ENCODE measurements around the gene FXR2. TPM values are rescaled to one million over a fixed set of nuclear protein-coding genes. Genes with fewer than 3 reads are reported as not detected.
"Not testable (repeated sequence)": the region's sequence is repeated elsewhere in the genome, so short reads cannot be mapped to it uniquely, and the experiment has no call there.

The FXR2 gene
- polyA plus RNA-seq, 1 donor (not counting 4 experiments of a cell fraction or from before 2014, with no cell fraction given), result 30.6 TPM

DNA sequence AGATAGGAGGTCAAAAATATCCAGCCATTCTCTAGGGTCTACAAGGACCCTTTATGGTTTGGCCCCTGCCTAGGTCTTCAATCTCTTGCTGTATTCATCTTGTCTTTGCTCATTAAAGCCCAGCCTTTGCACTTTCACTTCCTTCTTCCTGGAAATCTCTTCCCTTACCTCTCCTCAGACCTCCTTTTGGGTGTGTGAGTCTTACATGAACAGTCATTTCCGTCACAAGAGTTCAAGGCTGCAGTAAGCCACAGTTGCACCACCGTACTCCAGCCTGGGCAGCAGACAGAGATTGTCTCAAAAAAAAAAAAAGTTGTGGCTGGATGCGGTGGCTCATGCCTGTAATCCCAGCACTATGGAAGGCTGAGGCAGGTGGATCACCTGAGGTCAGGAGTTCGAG lies 30.1 kb upstream of the FXR2 start:
- no peak for DNase-seq (ENCODE audit: low read depth, low spot score)
- Histone ChIP-seq H2AFZ (ENCODE audit: control insufficient read depth, low read length) (no peak overlapping the region), H3K9me1 (ENCODE audit: control insufficient read depth, extremely low read depth, insufficient read depth, low read length) (no peaks in the 10 kb centered on the region), H3K9ac (ENCODE audit: control insufficient read depth, extremely low read depth, insufficient read depth, low read length) (no peak overlapping the region), H3K79me2 (ENCODE audit: control insufficient read depth, insufficient read depth, low read length) (no peaks in the 10 kb centered on the region), H3K4me3 (ENCODE audit: control insufficient read depth in 2 of 3, extremely low read depth in 1 of 3, insufficient read depth in 2 of 3, low read depth in 1 of 3, low read length in 3 of 3) (no peak overlapping the region), H3K27me3 (ENCODE audit: control insufficient read depth, extremely low read depth, insufficient read depth, low read length) (peaks cover under 1% of the 10 kb centered on the region), H4K20me1 (ENCODE audit: control insufficient read depth, extremely low read depth, insufficient read depth, low read length) (no peaks in the 10 kb centered on the region), H3K4me1 (ENCODE audit: control insufficient read depth, extremely low read depth, insufficient read depth, low read length) (no peaks in the 10 kb centered on the region), H3K9me3 (ENCODE audit: control insufficient read depth, low read depth, low read length) (no peaks in the 10 kb centered on the region), H3K27ac (ENCODE audit: control insufficient read depth, insufficient read depth, low read length) (no peak overlapping the region), H3K36me3 (ENCODE audit: control insufficient read depth in 2 of 2, extremely low read depth in 1 of 2, insufficient read depth in 2 of 2, low read length in 2 of 2) (no peaks in the 10 kb centered on the region), H3K4me2 (ENCODE audit: control insufficient read depth, extremely low read depth, insufficient read depth, low read depth, low read length) (no peak overlapping the region)
- dilution Hi-C loops (cut with MboI; ENCODE audit: extremely low pct_ligation_motif_present, low sequenced_read_pairs), result no loop called here
- no peak for TF ChIP-seq EZH2 (IDR thresholded peaks at IDR 0.05; ENCODE audit: low read length)
- TF ChIP-seq, protein P1, sequence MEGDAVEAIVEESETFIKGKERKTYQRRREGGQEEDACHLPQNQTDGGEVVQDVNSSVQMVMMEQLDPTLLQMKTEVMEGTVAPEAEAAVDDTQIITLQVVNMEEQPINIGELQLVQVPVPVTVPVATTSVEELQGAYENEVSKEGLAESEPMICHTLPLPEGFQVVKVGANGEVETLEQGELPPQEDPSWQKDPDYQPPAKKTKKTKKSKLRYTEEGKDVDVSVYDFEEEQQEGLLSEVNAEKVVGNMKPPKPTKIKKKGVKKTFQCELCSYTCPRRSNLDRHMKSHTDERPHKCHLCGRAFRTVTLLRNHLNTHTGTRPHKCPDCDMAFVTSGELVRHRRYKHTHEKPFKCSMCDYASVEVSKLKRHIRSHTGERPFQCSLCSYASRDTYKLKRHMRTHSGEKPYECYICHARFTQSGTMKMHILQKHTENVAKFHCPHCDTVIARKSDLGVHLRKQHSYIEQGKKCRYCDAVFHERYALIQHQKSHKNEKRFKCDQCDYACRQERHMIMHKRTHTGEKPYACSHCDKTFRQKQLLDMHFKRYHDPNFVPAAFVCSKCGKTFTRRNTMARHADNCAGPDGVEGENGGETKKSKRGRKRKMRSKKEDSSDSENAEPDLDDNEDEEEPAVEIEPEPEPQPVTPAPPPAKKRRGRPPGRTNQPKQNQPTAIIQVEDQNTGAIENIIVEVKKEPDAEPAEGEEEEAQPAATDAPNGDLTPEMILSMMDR (optimal IDR thresholded peaks at IDR 0.05 in 1 of 3, IDR thresholded peaks at IDR 0.05 in 1 of 3, conservative IDR thresholded peaks at IDR 0.05 in 1 of 3; ENCODE audit: extremely low read depth in 1 of 3, insufficient read depth in 2 of 3, low read length in 3 of 3), result no peak
- no peak for FAIRE-seq

DNA sequence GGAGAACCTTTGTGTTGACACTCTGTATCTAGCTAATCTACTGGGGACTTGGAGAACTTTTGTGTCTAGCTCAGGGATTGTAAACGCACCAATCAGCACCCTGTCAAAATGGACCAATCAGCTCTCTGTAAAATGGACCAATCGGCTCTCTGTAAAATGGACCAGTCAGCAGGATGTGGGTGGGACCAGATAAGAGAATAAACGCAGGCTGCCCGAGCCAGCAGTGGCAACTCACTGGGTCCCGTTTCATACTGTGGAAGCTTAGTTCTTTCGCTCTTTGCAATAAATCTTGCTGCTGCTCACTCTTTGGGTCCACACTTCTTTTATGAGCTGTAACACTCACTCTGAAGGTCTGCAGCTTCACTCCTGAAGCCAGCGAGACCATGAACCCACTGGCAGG lies 26.9 kb upstream of the FXR2 start:
- FAIRE-seq; H3K79me2 ChIP-seq (ENCODE audit: control insufficient read depth, insufficient read depth, low read length); H3K4me2 ChIP-seq (ENCODE audit: control insufficient read depth, extremely low read depth, insufficient read depth, low read depth, low read length); H3K9me1 ChIP-seq (ENCODE audit: control insufficient read depth, extremely low read depth, insufficient read depth, low read length); dilution Hi-C loops (cut with MboI; ENCODE audit: extremely low pct_ligation_motif_present, low sequenced_read_pairs); H3K4me1 ChIP-seq (ENCODE audit: control insufficient read depth, extremely low read depth, insufficient read depth, low read length); H3K36me3 ChIP-seq (ENCODE audit: control insufficient read depth in 2 of 2, extremely low read depth in 1 of 2, insufficient read depth in 2 of 2, low read length in 2 of 2); H3K9me3 ChIP-seq (ENCODE audit: control insufficient read depth, low read depth, low read length); H4K20me1 ChIP-seq (ENCODE audit: control insufficient read depth, extremely low read depth, insufficient read depth, low read length); H3K4me3 ChIP-seq (ENCODE audit: control insufficient read depth in 2 of 3, extremely low read depth in 1 of 3, insufficient read depth in 2 of 3, low read depth in 1 of 3, low read length in 3 of 3); DNase-seq (ENCODE audit: low read depth, low spot score); H3K27ac ChIP-seq (ENCODE audit: control insufficient read depth, insufficient read depth, low read length); H3K27me3 ChIP-seq (ENCODE audit: control insufficient read depth, extremely low read depth, insufficient read depth, low read length); H2AFZ ChIP-seq (ENCODE audit: control insufficient read depth, low read length); H3K9ac ChIP-seq (ENCODE audit: control insufficient read depth, extremely low read depth, insufficient read depth, low read length): not testable (repeated sequence)

DNA sequence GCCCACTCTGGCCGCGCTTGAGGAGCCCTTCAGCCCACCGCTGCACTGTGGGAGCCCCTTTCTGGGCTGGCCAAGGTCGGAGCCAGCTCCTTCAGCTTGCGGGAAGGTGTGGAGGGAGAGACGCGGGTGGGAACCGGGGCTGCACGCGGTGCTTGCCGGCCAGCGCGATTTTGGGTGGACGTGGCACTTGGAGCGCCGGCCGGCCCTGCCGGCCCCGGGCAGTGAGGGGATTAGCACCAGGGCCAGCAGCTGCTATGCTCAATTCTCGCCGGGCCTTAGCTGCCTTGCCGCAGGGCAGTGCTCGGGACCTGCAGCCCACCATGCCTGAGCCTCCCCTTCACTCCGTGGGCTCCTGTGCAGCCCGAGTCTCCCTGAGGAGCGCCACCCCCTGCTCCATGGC lies 26.1 kb upstream of the FXR2 start:
- dilution Hi-C loops (cut with MboI; ENCODE audit: extremely low pct_ligation_motif_present, low sequenced_read_pairs), result no loop called here
- Histone ChIP-seq H3K27me3 (ENCODE audit: control insufficient read depth, extremely low read depth, insufficient read depth, low read length) (no peaks in the 10 kb centered on the region), H3K27ac (ENCODE audit: control insufficient read depth, insufficient read depth, low read length) (no peak overlapping the region), H3K9me3 (ENCODE audit: control insufficient read depth, low read depth, low read length) (no peaks in the 10 kb centered on the region), H3K4me3 (ENCODE audit: control insufficient read depth in 2 of 3, extremely low read depth in 1 of 3, insufficient read depth in 2 of 3, low read depth in 1 of 3, low read length in 3 of 3) (no peak overlapping the region), H3K4me2 (ENCODE audit: control insufficient read depth, extremely low read depth, insufficient read depth, low read depth, low read length) (no peak overlapping the region), H4K20me1 (ENCODE audit: control insufficient read depth, extremely low read depth, insufficient read depth, low read length) (no peaks in the 10 kb centered on the region), H3K9ac (ENCODE audit: control insufficient read depth, extremely low read depth, insufficient read depth, low read length) (no peak overlapping the region), H3K4me1 (ENCODE audit: control insufficient read depth, extremely low read depth, insufficient read depth, low read length) (no peaks in the 10 kb centered on the region), H3K9me1 (ENCODE audit: control insufficient read depth, extremely low read depth, insufficient read depth, low read length) (no peaks in the 10 kb centered on the region), H2AFZ (ENCODE audit: control insufficient read depth, low read length) (no peak overlapping the region), H3K36me3 (ENCODE audit: control insufficient read depth in 2 of 2, extremely low read depth in 1 of 2, insufficient read depth in 2 of 2, low read length in 2 of 2) (no peaks in the 10 kb centered on the region), H3K79me2 (ENCODE audit: control insufficient read depth, insufficient read depth, low read length) (no peaks in the 10 kb centered on the region)
- FAIRE-seq, result no peak
- no peak for DNase-seq (ENCODE audit: low read depth, low spot score)
- no peak for TF ChIP-seq EZH2 (IDR thresholded peaks at IDR 0.05; ENCODE audit: low read length)
- TF ChIP-seq, protein P1 (optimal IDR thresholded peaks at IDR 0.05 in 1 of 3, IDR thresholded peaks at IDR 0.05 in 1 of 3, conservative IDR thresholded peaks at IDR 0.05 in 1 of 3; ENCODE audit: extremely low read depth in 1 of 3, insufficient read depth in 2 of 3, low read length in 3 of 3), result no peak
